Epithelial cell of proximal tubule (primary cell): ENCODE measurements around the gene CACNA1C. TPM values are rescaled to one million over a fixed set of nuclear protein-coding genes. Genes with fewer than 3 reads are reported as not detected.

Source experiments
- DNase-seq: peaks from one replicate; pipeline ENCODE4 v3.0.0-alpha.2; 2011; ENCODE audit warnings: low read depth
- H3K4me3 ChIP-seq: 2 replicates; pipeline ENCODE4 v1.5.1; 2011; ENCODE audit warnings: low read depth, mild to moderate bottlenecking, low read length
- CTCF ChIP-seq: conservative IDR thresholded peaks from 2 replicates; pipeline ENCODE4 v1.5.1; 2012; ENCODE audit warnings: low read depth, mild to moderate bottlenecking, low read length
- total RNA-seq: library from RNA; depleted of rRNA; stranded (reverse); fragments of >200 nt; gene quantifications from 2 replicates; pipeline ENCODE4 v1.2.3, GENCODE V29; 2015

The CACNA1C gene
- total RNA-seq, 1 donor from 2014 or later = not detected

GRCh38 chr12:2652401-2653081 lies 599.8 kb downstream of the CACNA1C start:
- no peak for DNase-seq
- no peak overlapping the region for H3K4me3 ChIP-seq
- TF ChIP-seq CTCF = no peak

GRCh38 chr12:2653461-2653965 lies 600.7 kb downstream of the CACNA1C start:
- no peak for TF ChIP-seq CTCF
- no peak overlapping the region for H3K4me3 ChIP-seq
- no peak for DNase-seq

GRCh38 chr12:2654311-2654710 lies 601.5 kb downstream of the CACNA1C start:
- no peak overlapping the region for H3K4me3 ChIP-seq
- no peak for DNase-seq
- TF ChIP-seq CTCF = no peak

- TF ChIP-seq CTCF = no peak
- no peak for DNase-seq
- H3K4me3 ChIP-seq = no peak overlapping the region
Measured at GRCh38 chr12:2654741-2655140, 602.0 kb downstream of the CACNA1C start.

- no peak for TF ChIP-seq CTCF
- H3K4me3 ChIP-seq = no peak overlapping the region
- no peak for DNase-seq
Measured at GRCh38 chr12:2662524-2662923, 609.7 kb downstream of the CACNA1C start.

GRCh38 chr12:2664721-2665577 lies 612.2 kb downstream of the CACNA1C start:
- H3K4me3 ChIP-seq = no peak overlapping the region
- no peak for DNase-seq
- TF ChIP-seq CTCF = no peak
